Caco-2 (cell line): ENCODE measurements around the gene ARRDC2. TPM values are rescaled to one million over a fixed set of nuclear protein-coding genes. Genes with fewer than 3 reads are reported as not detected.
A peak's percentile ranks its signal among the peaks of the same experiment; 100 is the strongest.

Experiments used
- BruUV-seq: library from RNA; stranded (reverse); fragments of 400-500 nt; replicated peaks from 2 replicates; lab custom pipeline; 2021; lab: Mats Ljungman, UMichigan
- CTCF ChIA-PET: fragments of 300-600 bp; sonication (Branson Sonifier 250); formaldehyde crosslinking; loops from one replicate; lab custom pipeline; 2022; ENCODE audit warnings: antibody characterized with exemption; lab: Charles Lee
- POLR2A ChIA-PET: fragments of 300-600 bp; sonication (Branson Sonifier 250); formaldehyde crosslinking; loops from one replicate; lab custom pipeline; 2022; ENCODE audit warnings: antibody characterized with exemption; lab: Charles Lee
- DNase-seq, 2 experiments: peaks; one replicate each; pipeline versions ENCODE4 v3.0.0 to v3.0.0-alpha.2; 2020 to 2022
- H3K27me3 ChIP-seq: replicated peaks from 2 replicates; pipeline ENCODE4 v1.6.0; 2011; ENCODE audit warnings: low read length; ENCODE audit not compliant: control insufficient read depth, insufficient read depth
- H3K36me3 ChIP-seq: 2 replicates; pipeline ENCODE4 v1.5.1; 2011; ENCODE audit warnings: low read length; ENCODE audit not compliant: control insufficient read depth, insufficient read depth
- H3K4me1 ChIP-seq: fragments of 250-450 bp; sonication (Bioruptor Pico); 2 replicates; pipeline ENCODE4 v1.5.1; 2020; ENCODE audit warnings: mild to moderate bottlenecking
- H3K4me3 ChIP-seq: 2 replicates; pipeline ENCODE4 v1.5.1; 2011; ENCODE audit warnings: low read depth, mild to moderate bottlenecking, control low read depth, low read length
- H3K9me3 ChIP-seq: fragments of 250-450 bp; sonication (Bioruptor Pico); 2 replicates; pipeline ENCODE4 v1.5.1; 2020; ENCODE audit warnings: mild to moderate bottlenecking, moderate library complexity
- H3K27ac Mint-ChIP-seq: one replicate; pipeline ENCODE4 v1.8.0; 2022; ENCODE audit warnings: mixed read lengths; ENCODE audit not compliant: unreplicated experiment
- H3K27me3 Mint-ChIP-seq: one replicate; pipeline ENCODE4 v1.8.0; 2022; ENCODE audit warnings: mixed read lengths; ENCODE audit not compliant: insufficient read depth, unreplicated experiment
- H3K36me3 Mint-ChIP-seq: one replicate; pipeline ENCODE4 v1.8.0; 2022; ENCODE audit warnings: mild to moderate bottlenecking, mixed read lengths; ENCODE audit not compliant: insufficient read depth, unreplicated experiment
- H3K4me1 Mint-ChIP-seq: one replicate; pipeline ENCODE4 v1.8.0; 2022; ENCODE audit warnings: low read depth, mixed read lengths; ENCODE audit not compliant: unreplicated experiment
- H3K4me3 Mint-ChIP-seq: one replicate; pipeline ENCODE4 v1.8.0; 2022; ENCODE audit warnings: mild to moderate bottlenecking, moderate library complexity, mixed read lengths; ENCODE audit not compliant: unreplicated experiment
- H3K9me3 Mint-ChIP-seq: one replicate; pipeline ENCODE4 v1.8.0; 2022; ENCODE audit warnings: mixed read lengths; ENCODE audit not compliant: unreplicated experiment
- intact Hi-C: fragments of 100-400 bp; cut with micrococcal nuclease; formaldehyde crosslinking; loops from one replicate; pipeline ENCODE4 v1.10.0; 2022; ENCODE audit not compliant: unreplicated experiment
- total RNA-seq: library from RNA; stranded (reverse); gene quantifications from 2 replicates; pipeline ENCODE4 v1.2.3, GENCODE V29; 2022
- TF ChIP-seq, protein P1 (sequence below), 2 experiments: fragments of 200-600 bp in 1 of 2; IDR thresholded peaks; 1 replicate in 1 of 2; 2 replicates in 1 of 2; pipeline versions ENCODE4 v1.5.1 to v1.8.0; 2011 to 2022; ENCODE audit warnings: antibody characterized with exemption in 1 of 2, control low read depth in 1 of 2, inconsistent platforms in 1 of 2, low read depth in 1 of 2, low read length in 1 of 2, mild to moderate bottlenecking in 1 of 2, moderate library complexity in 1 of 2; ENCODE audit not compliant: insufficient read depth in 1 of 2, severe bottlenecking in 1 of 2, unreplicated experiment in 1 of 2

The ARRDC2 gene
- total RNA-seq, 1 experiment from 2014 or later = 6.0 TPM

DNA sequence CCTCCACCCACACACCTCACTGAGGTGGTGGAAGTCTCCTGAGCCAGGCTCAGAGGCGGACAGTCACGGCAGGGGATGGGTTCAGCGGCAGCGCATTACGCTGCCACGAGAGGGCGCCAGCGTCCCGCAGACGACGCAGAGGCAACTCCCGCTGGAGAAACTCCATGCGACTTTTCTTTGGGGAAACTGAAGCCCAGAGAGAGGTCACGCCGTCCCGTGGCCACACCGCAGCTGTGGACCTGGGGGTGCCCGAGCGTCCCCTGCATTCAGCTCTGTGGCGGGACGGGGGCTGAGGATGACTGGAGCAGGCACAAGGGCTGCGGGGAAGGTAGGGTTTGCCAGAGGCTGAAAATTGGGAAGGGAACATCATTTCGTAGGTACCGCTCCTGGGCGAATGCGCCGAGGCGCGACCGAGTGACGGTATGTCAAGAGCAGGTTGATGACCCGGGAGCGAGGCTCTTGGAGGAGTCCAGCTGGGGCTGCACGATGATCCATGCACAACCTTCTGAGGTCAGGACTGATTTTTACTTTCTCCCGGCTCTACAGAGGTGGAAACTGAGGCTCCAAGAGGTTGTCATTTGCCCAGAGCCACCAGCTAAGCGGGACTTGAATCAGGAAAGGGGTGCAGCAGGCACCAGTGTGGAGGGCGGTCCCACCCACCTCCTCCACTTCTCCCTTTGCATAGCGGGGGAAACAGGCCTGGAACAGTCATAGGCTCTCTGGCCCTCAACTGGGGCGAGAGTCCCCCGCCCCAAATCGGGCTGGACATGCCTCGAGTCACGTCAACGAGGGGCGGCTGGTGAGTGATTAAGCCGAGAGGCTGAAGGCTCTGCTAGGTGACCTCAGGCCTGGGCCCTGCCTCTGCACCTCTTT is 690 bp upstream of the ARRDC2 start:
- no peaks in the 10 kb centered on the region for H3K27me3 Mint-ChIP-seq
- H3K27ac Mint-ChIP-seq = peak overlapping the region; percentile 35
- TF ChIP-seq, protein P1, sequence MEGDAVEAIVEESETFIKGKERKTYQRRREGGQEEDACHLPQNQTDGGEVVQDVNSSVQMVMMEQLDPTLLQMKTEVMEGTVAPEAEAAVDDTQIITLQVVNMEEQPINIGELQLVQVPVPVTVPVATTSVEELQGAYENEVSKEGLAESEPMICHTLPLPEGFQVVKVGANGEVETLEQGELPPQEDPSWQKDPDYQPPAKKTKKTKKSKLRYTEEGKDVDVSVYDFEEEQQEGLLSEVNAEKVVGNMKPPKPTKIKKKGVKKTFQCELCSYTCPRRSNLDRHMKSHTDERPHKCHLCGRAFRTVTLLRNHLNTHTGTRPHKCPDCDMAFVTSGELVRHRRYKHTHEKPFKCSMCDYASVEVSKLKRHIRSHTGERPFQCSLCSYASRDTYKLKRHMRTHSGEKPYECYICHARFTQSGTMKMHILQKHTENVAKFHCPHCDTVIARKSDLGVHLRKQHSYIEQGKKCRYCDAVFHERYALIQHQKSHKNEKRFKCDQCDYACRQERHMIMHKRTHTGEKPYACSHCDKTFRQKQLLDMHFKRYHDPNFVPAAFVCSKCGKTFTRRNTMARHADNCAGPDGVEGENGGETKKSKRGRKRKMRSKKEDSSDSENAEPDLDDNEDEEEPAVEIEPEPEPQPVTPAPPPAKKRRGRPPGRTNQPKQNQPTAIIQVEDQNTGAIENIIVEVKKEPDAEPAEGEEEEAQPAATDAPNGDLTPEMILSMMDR (IDR thresholded peaks at IDR 0.05; ENCODE audit: insufficient read depth in 1 of 2, low read depth in 1 of 2, low read length in 1 of 2, severe bottlenecking in 1 of 2, unreplicated experiment in 1 of 2) = peak; percentile 82 to 91
- H3K36me3 ChIP-seq = no peaks in the 10 kb centered on the region
- no TSS peak for BruUV-seq
- intact Hi-C loops = loop anchor here (1.0 kb wide), 1 partner anchor 51 kb away; no protein-coding TSS in a partner anchor
- H3K4me1 Mint-ChIP-seq = peaks cover 7% of the 10 kb centered on the region
- no peak overlapping the region for H3K4me3 Mint-ChIP-seq
- 0 out of 2 replicates have a peak, but pooled peaks cover under 1% of the 10 kb centered on the region for H3K4me1 ChIP-seq
- H3K9me3 Mint-ChIP-seq = no peaks in the 10 kb centered on the region
- CTCF ChIA-PET = interaction anchor here (1.0 kb wide), 1 partner anchor 111 kb away, joined by 3 read pairs; no protein-coding TSS in a partner anchor
- H3K9me3 ChIP-seq = no peaks in the 10 kb centered on the region
- POLR2A ChIA-PET = no interaction called here
- peak; percentile 60 to 80 for DNase-seq
- H3K36me3 Mint-ChIP-seq = peaks cover 13% of the 10 kb centered on the region
- H3K4me3 ChIP-seq = no peak overlapping the region
- H3K27me3 ChIP-seq = no peaks in the 10 kb centered on the region

DNA sequence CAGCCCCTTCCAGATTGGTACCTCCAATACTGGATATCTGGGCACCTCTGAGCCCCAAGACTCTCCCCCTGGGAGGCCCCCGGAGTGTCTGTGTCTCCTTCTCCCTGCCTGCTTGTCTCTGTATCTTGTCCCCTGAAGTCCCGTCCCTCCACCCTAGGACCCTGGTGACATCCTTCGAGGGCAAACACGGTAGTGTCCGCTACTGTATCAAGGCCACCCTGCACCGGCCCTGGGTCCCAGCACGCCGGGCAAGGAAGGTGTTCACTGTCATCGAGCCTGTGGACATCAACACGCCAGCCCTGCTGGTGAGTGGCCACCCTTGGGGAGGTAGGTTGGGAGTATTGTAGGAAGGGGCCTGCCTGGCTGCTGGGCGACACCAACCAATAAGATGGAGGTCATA is 844 bp downstream of the ARRDC2 start:
- CTCF ChIA-PET = no interaction called here

DNA sequence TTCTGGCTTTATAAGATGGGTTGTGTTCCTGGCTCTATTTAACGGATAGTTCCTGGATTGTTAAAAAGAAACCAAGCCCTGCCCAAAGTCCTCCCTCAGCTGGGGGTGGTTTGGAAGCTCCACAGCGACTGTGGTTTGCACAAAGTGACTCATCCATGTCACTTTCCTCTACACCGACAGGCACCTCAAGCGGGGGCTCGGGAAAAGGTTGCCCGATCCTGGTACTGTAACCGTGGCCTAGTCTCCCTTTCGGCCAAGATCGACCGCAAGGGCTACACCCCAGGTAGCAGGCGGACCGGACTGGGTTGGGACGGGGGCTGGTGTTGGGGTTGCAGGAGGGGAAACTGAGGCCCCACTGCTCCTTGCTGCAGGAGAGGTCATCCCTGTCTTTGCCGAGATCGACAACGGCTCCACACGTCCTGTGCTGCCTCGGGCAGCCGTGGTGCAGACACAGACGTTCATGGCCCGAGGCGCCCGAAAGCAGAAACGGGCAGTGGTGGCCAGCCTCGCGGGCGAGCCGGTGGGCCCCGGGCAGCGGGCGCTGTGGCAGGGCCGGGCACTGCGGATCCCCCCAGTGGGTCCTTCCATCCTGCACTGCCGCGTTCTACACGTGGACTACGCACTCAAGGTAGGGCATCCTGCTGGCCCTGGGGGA is 1.6 kb downstream of the ARRDC2 start:
- Histone ChIP-seq H3K4me3 (no peak overlapping the region), H3K27me3 (no peaks in the 10 kb centered on the region), H3K9me3 (no peaks in the 10 kb centered on the region), H3K4me1 (peaks cover 9% of the 10 kb centered on the region), H3K36me3 (peaks cover 1% of the 10 kb centered on the region)
- Mint-ChIP-seq H3K36me3 (peaks cover 25% of the 10 kb centered on the region), H3K4me1 (peaks cover 13% of the 10 kb centered on the region), H3K27ac (no peak overlapping the region), H3K4me3 (no peak overlapping the region), H3K27me3 (no peaks in the 10 kb centered on the region), H3K9me3 (no peaks in the 10 kb centered on the region)
- no TSS peak for BruUV-seq
- intact Hi-C loops = no loop called here
- POLR2A ChIA-PET = no interaction called here
- DNase-seq = no peak
- CTCF ChIA-PET = interaction anchor here (0.6 kb wide), 1 partner anchor 717 kb away, joined by 3 read pairs; no protein-coding TSS in a partner anchor
- TF ChIP-seq, protein P1 (IDR thresholded peaks at IDR 0.05; ENCODE audit: insufficient read depth in 1 of 2, low read depth in 1 of 2, low read length in 1 of 2, severe bottlenecking in 1 of 2, unreplicated experiment in 1 of 2) = no peak

More for the DNA sequence above, 844 bp downstream of the ARRDC2 start:
- no peak overlapping the region for H3K27ac Mint-ChIP-seq
- TF ChIP-seq, protein P1 (IDR thresholded peaks at IDR 0.05; ENCODE audit: insufficient read depth in 1 of 2, low read depth in 1 of 2, low read length in 1 of 2, severe bottlenecking in 1 of 2, unreplicated experiment in 1 of 2) = no peak
- Histone ChIP-seq H3K4me3 (no peak overlapping the region), H3K27me3 (no peaks in the 10 kb centered on the region), H3K9me3 (no peaks in the 10 kb centered on the region), H3K36me3 (peaks cover 1% of the 10 kb centered on the region), H3K4me1 (peaks cover 5% of the 10 kb centered on the region)
- no peaks in the 10 kb centered on the region for H3K9me3 Mint-ChIP-seq
- H3K36me3 Mint-ChIP-seq = peaks cover 21% of the 10 kb centered on the region
- no peaks in the 10 kb centered on the region for H3K27me3 Mint-ChIP-seq
- DNase-seq = no peak
- no peak overlapping the region for H3K4me3 Mint-ChIP-seq
- H3K4me1 Mint-ChIP-seq = peaks cover 13% of the 10 kb centered on the region
- intact Hi-C loops = no loop called here
- POLR2A ChIA-PET = no interaction called here
- no TSS peak for BruUV-seq
